Occipital lobe (tissue), 2 donors: ENCODE results near the gene FCF1. TPM values are rescaled to one million over a fixed set of nuclear protein-coding genes. Genes with fewer than 3 reads are reported as not detected.

Source experiments
- DNase-seq: peaks from one replicate; lab custom pipeline; 2025; lab: John Stamatoyannopoulos, UW
- total RNA-seq: library from RNA; depleted of rRNA; stranded (reverse); fragments of >200 nt; gene quantifications from one replicate; pipeline ENCODE4 v1.2.3, GENCODE V29; 2014

FCF1 gene
- 15.6 TPM for total RNA-seq

- DNase-seq = no peak
Measured at GRCh38 chr14:74712499-74713394, at the start of gene FCF1, which contains the start of gene AREL1. FCF1 (plus strand) TSS chr14:74713144; CDS start chr14:74713198, 54 bp downstream. AREL1 (minus strand) TSS chr14:74713080; CDS start chr14:74685615, 27,465 bp downstream.

GRCh38 chr14:74663884-74664283 lies 49.1 kb upstream of the FCF1 start:
- no peak for DNase-seq

GRCh38 chr14:74664717-74665116 lies 48.2 kb upstream of the FCF1 start:
- DNase-seq = no peak

- DNase-seq = no peak
Measured at GRCh38 chr14:74667758-74668157, 45.2 kb upstream of the FCF1 start.

- no peak for DNase-seq
Measured at GRCh38 chr14:74669256-74669655, 43.7 kb upstream of the FCF1 start.

- DNase-seq = no peak
Measured at GRCh38 chr14:74669846-74670245, 43.1 kb upstream of the FCF1 start.

GRCh38 chr14:74670726-74671411 lies 42.1 kb upstream of the FCF1 start:
- DNase-seq = no peak

- DNase-seq = no peak
Measured at GRCh38 chr14:74671789-74672188, 41.2 kb upstream of the FCF1 start.

- no peak for DNase-seq
Measured at GRCh38 chr14:74673768-74674167, 39.2 kb upstream of the FCF1 start.

- no peak for DNase-seq
Measured at GRCh38 chr14:74675219-74675618, 37.7 kb upstream of the FCF1 start.

- DNase-seq = no peak
Measured at GRCh38 chr14:74682169-74682952, 30.6 kb upstream of the FCF1 start.

- DNase-seq = no peak
Measured at GRCh38 chr14:74683406-74683805, 29.5 kb upstream of the FCF1 start.

- DNase-seq = no peak
Measured at GRCh38 chr14:74684434-74684833, 28.5 kb upstream of the FCF1 start.

- no peak for DNase-seq
Measured at GRCh38 chr14:74685056-74685455, 27.9 kb upstream of the FCF1 start.

- no peak for DNase-seq
Measured at GRCh38 chr14:74685921-74686678, 26.8 kb upstream of the FCF1 start.

GRCh38 chr14:74691456-74691855 lies 21.5 kb upstream of the FCF1 start:
- no peak for DNase-seq

- no peak for DNase-seq
Measured at GRCh38 chr14:74693191-74693590, 19.8 kb upstream of the FCF1 start.

- DNase-seq = no peak
Measured at GRCh38 chr14:74695406-74695805, 17.5 kb upstream of the FCF1 start.

- no peak for DNase-seq
Measured at GRCh38 chr14:74697011-74697410, 15.9 kb upstream of the FCF1 start.

GRCh38 chr14:74697543-74697942 lies 15.4 kb upstream of the FCF1 start:
- no peak for DNase-seq

- no peak for DNase-seq
Measured at GRCh38 chr14:74697976-74698375, 15.0 kb upstream of the FCF1 start.
